OCI-LY1 (cell line): Measurements from ENCODE around the gene PUS3.

ENCODE experiments used
- H2AFZ ChIP-seq: fragments of 200-600 bp; sonication (generic), shearing (Covaris generic); 2 replicates; pipeline ENCODE4 v1.6.0; 2014; ENCODE audit warnings: antibody characterized with exemption, mild to moderate bottlenecking, low read length
- H3F3A ChIP-seq: fragments of 200-600 bp; sonication (generic), shearing (Covaris generic); 2 replicates; pipeline ENCODE4 v1.6.0; 2014; ENCODE audit warnings: mild to moderate bottlenecking, antibody characterized with exemption, low read length, moderate library complexity; ENCODE audit not compliant: insufficient read depth
- H3K27ac ChIP-seq: fragments of 200-600 bp; sonication (generic); 2 replicates; pipeline ENCODE4 v1.5.1; 2014; ENCODE audit warnings: low read length, mixed run types, mild to moderate bottlenecking, low read depth; ENCODE audit not compliant: poor library complexity, severe bottlenecking
- H3K27me3 ChIP-seq: fragments of 200-600 bp; sonication (generic); 2 replicates; pipeline ENCODE4 v1.6.0; 2014; ENCODE audit warnings: antibody characterized with exemption, mild to moderate bottlenecking, low read length, moderate library complexity; ENCODE audit not compliant: insufficient read depth
- H3K36me3 ChIP-seq: fragments of 200-600 bp; sonication (generic); 2 replicates; pipeline ENCODE4 v1.6.1; 2014; ENCODE audit warnings: mild to moderate bottlenecking, antibody characterized with exemption, low read length, moderate library complexity, mixed read lengths; ENCODE audit not compliant: insufficient read depth
- H3K4me1 ChIP-seq: fragments of 200-600 bp; sonication (generic); 2 replicates; pipeline ENCODE4 v1.5.1; 2014; ENCODE audit warnings: mild to moderate bottlenecking, low read length, moderate library complexity; ENCODE audit not compliant: insufficient read depth, severe bottlenecking
- H3K4me2 ChIP-seq: fragments of 200-600 bp; sonication (generic), shearing (Covaris generic); 2 replicates; pipeline ENCODE4 v1.6.1; 2014; ENCODE audit warnings: low read length
- H3K4me3 ChIP-seq: fragments of 200-600 bp; sonication (generic); 2 replicates; pipeline ENCODE4 v1.5.1; 2014; ENCODE audit warnings: low read length, low read depth, mild to moderate bottlenecking, mixed read lengths; ENCODE audit not compliant: poor library complexity, severe bottlenecking
- H3K79me2 ChIP-seq: fragments of 200-600 bp; shearing (Covaris generic); 2 replicates; pipeline ENCODE4 v1.6.1; 2016; ENCODE audit warnings: mixed run types, low read length, mixed read lengths; ENCODE audit not compliant: insufficient read depth
- H3K9ac ChIP-seq: fragments of 200-600 bp; sonication (generic), shearing (Covaris generic); 2 replicates; pipeline ENCODE4 v1.6.1; 2014; ENCODE audit warnings: mild to moderate bottlenecking, low read length, mixed read lengths
- H3K9me2 ChIP-seq: fragments of 200-600 bp; sonication (generic), shearing (Covaris generic); 2 replicates; pipeline ENCODE4 v1.6.1; 2014; ENCODE audit warnings: low read depth, mild to moderate bottlenecking, low read length, mixed read lengths
- H3K9me3 ChIP-seq: fragments of 200-600 bp; shearing (Covaris generic); 2 replicates; pipeline ENCODE4 v1.6.1; 2014; ENCODE audit warnings: low read length, mixed read lengths
- H4K20me1 ChIP-seq: fragments of 200-600 bp; sonication (generic), shearing (Covaris generic); 2 replicates; pipeline ENCODE4 v1.6.0; 2016; ENCODE audit warnings: mild to moderate bottlenecking, low read length; ENCODE audit not compliant: insufficient read depth
- EZH2 ChIP-seq: fragments of 200-600 bp; sonication (generic), shearing (Covaris generic); IDR thresholded peaks from 2 replicates; pipeline ENCODE4 v1.8.0; 2017; ENCODE audit warnings: borderline replicate concordance, mixed run types, mild to moderate bottlenecking, antibody characterized with exemption, low read length, moderate library complexity, mixed read lengths
- TF ChIP-seq, protein P1 (sequence below): fragments of 200-600 bp; sonication (generic), shearing (Covaris generic); IDR thresholded peaks from 2 replicates; pipeline ENCODE4 v1.5.1; 2017; ENCODE audit warnings: mild to moderate bottlenecking, antibody characterized with exemption, low read length, moderate library complexity, mixed read lengths

The PUS3 gene

DNA sequence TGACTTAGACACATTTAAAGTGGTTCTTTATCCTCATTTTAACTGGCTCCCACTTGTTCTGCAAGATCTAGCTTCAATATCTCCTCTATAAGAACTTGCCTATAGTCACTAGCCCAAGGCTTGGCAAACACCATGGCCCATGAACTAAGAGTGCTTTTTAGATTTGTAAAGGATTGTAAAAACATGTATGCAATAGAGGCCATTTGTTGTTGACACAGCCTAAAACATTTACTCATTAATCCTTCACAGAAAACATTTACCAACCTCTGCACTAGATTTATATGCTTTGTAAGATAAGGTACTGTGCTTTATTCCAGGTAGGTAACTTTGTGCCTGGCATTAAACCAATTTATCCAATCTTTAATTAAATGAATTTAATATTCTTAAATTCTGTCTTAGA is 10.0 kb downstream of the PUS3 start:
- Histone ChIP-seq H3K27ac (no peak overlapping the region), H3F3A (no peaks in the 10 kb centered on the region), H3K4me3 (no peak overlapping the region), H2AFZ (no peak overlapping the region), H3K27me3 (no peaks in the 10 kb centered on the region), H4K20me1 (no peaks in the 10 kb centered on the region), H3K36me3 (peaks cover 38% of the 10 kb centered on the region), H3K9me3 (no peaks in the 10 kb centered on the region), H3K9ac (no peak overlapping the region), H3K79me2 (peaks cover 13% of the 10 kb centered on the region), H3K4me1 (peaks cover 4% of the 10 kb centered on the region), H3K9me2 (no peaks in the 10 kb centered on the region), H3K4me2 (no peak overlapping the region)
- TF ChIP-seq, protein P1, sequence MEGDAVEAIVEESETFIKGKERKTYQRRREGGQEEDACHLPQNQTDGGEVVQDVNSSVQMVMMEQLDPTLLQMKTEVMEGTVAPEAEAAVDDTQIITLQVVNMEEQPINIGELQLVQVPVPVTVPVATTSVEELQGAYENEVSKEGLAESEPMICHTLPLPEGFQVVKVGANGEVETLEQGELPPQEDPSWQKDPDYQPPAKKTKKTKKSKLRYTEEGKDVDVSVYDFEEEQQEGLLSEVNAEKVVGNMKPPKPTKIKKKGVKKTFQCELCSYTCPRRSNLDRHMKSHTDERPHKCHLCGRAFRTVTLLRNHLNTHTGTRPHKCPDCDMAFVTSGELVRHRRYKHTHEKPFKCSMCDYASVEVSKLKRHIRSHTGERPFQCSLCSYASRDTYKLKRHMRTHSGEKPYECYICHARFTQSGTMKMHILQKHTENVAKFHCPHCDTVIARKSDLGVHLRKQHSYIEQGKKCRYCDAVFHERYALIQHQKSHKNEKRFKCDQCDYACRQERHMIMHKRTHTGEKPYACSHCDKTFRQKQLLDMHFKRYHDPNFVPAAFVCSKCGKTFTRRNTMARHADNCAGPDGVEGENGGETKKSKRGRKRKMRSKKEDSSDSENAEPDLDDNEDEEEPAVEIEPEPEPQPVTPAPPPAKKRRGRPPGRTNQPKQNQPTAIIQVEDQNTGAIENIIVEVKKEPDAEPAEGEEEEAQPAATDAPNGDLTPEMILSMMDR: no peak
- no peak for TF ChIP-seq EZH2

DNA sequence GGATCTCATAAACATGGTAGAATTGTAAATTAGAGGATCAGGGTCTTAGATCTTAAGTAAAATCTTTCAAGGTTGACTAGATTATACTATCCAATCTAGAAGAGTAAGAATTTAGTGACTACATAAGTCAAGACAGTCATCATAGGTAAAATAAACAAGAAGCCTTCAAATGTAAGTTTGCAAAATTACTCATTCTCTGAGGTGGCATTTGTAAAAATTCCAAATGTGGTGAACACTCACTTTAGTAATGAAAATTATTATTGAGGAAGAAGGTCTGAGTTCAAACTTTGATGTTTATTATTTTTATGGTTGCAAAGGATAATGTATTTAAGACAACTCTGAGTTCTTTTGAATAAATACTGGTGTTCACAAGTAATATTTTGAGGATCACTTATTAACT is 10.9 kb downstream of the PUS3 start:
- H3K79me2 ChIP-seq: peaks cover 4% of the 10 kb centered on the region; the same call in 1 of the 2 replicates
- H3K36me3 ChIP-seq: peaks cover 38% of the 10 kb centered on the region

DNA sequence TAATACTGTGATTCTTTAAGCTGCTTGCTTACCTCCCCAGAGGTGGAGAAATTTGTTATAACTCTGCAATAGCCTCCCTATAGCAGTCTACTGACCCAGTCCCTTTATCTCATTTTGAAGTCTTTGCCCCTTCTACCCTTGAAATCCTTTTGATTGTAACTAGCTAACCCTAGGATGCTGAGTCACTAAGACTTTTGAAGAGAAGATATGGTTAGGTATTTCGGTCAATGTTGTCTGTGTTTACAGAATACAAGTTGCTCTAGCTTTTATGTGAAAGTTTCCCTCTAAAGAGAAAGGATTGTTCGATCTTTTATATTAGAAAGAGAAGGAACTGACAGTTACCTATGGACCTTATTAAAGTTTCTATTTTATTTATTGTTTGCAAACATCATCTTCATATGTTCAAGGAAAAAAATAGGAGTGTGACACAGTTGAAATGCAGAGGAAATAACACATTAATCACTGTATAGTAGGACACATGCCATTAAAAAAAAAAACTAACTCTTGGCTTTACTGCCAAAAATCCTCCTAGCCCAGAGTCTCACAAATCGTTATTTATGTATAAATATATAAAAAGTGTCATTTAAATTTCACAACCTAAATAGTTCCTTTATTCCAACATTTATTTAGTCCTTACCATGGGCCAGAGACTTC is 12.4 kb downstream of the PUS3 start:
- Histone ChIP-seq H3K27me3 (no peaks in the 10 kb centered on the region; the same call in 1 of the 2 replicates), H3K36me3 (peaks cover 32% of the 10 kb centered on the region), H3K9me2 (no peaks in the 10 kb centered on the region), H3K4me2 (no peak overlapping the region), H4K20me1 (no peaks in the 10 kb centered on the region), H2AFZ (no peak overlapping the region), H3K4me3 (no peak overlapping the region), H3K9me3 (no peaks in the 10 kb centered on the region), H3K9ac (no peak overlapping the region), H3K79me2 (no peaks in the 10 kb centered on the region), H3K4me1 (peaks cover 12% of the 10 kb centered on the region), H3K27ac (no peak overlapping the region), H3F3A (no peaks in the 10 kb centered on the region)
- TF ChIP-seq EZH2: no peak
- TF ChIP-seq, protein P1: no peak

More for the DNA sequence above, 10.9 kb downstream of the PUS3 start:
- no peak overlapping the region for H3K4me3 ChIP-seq
- no peak overlapping the region for H3K4me2 ChIP-seq
- no peaks in the 10 kb centered on the region for H3F3A ChIP-seq
- H3K4me1 ChIP-seq: peaks cover 7% of the 10 kb centered on the region
- no peaks in the 10 kb centered on the region for H3K9me2 ChIP-seq
- no peak for TF ChIP-seq EZH2
- TF ChIP-seq, protein P1: no peak
- no peaks in the 10 kb centered on the region for H3K27me3 ChIP-seq
- no peaks in the 10 kb centered on the region for H4K20me1 ChIP-seq
- H2AFZ ChIP-seq: no peak overlapping the region
- H3K27ac ChIP-seq: no peak overlapping the region
- no peak overlapping the region for H3K9ac ChIP-seq
- H3K9me3 ChIP-seq: no peaks in the 10 kb centered on the region
